ENCODE data around the gene MAGEF1.

The MAGEF1 gene

GRCh38 chr3:184688251-184688881, 23.5 kb downstream of the MAGEF1 start:
- DNase-seq: no peak

- no peak for DNase-seq
Measured at GRCh38 chr3:184687363-184688015, 24.4 kb downstream of the MAGEF1 start.

- DNase-seq: no peak
Measured at GRCh38 chr3:184685646-184686045, 26.2 kb downstream of the MAGEF1 start.

GRCh38 chr3:184685055-184685454, 26.8 kb downstream of the MAGEF1 start:
- DNase-seq: no peak

- DNase-seq: no peak
Measured at GRCh38 chr3:184683900-184684560, 27.8 kb downstream of the MAGEF1 start.

- DNase-seq: no peak
Measured at GRCh38 chr3:184683234-184683633, 28.6 kb downstream of the MAGEF1 start.

GRCh38 chr3:184682671-184683070, 29.2 kb downstream of the MAGEF1 start:
- no peak for DNase-seq

- DNase-seq: peak; percentile 76
Measured at GRCh38 chr3:184680385-184681345, 31.2 kb downstream of the MAGEF1 start.

- DNase-seq: peak; percentile 42
Measured at GRCh38 chr3:184679056-184679816, 32.6 kb downstream of the MAGEF1 start.

- DNase-seq: no peak
Measured at GRCh38 chr3:184678317-184679055, 33.4 kb downstream of the MAGEF1 start.

- no peak for DNase-seq
Measured at GRCh38 chr3:184677344-184678316, 34.2 kb downstream of the MAGEF1 start.

GRCh38 chr3:184676927-184677326, 34.9 kb downstream of the MAGEF1 start:
- DNase-seq: no peak

GRCh38 chr3:184674626-184675025, 37.2 kb downstream of the MAGEF1 start:
- DNase-seq: no peak

- no peak for DNase-seq
Measured at GRCh38 chr3:184672977-184673870, 38.6 kb downstream of the MAGEF1 start.

- DNase-seq: no peak
Measured at GRCh38 chr3:184672335-184672734, 39.5 kb downstream of the MAGEF1 start.

GRCh38 chr3:184670091-184670602, 41.7 kb downstream of the MAGEF1 start:
- no peak for DNase-seq

GRCh38 chr3:184669578-184669977, 42.3 kb downstream of the MAGEF1 start:
- no peak for DNase-seq

GRCh38 chr3:184666442-184666841, 45.4 kb downstream of the MAGEF1 start:
- DNase-seq: no peak

- DNase-seq: no peak
Measured at GRCh38 chr3:184665101-184665500, 46.8 kb downstream of the MAGEF1 start.

Measured in NCI-H2171 treated with DMSO at 0.1 percent for 48 hours (cell line).